ENCODE data around the gene MTA1.

MTA1 gene

DNA sequence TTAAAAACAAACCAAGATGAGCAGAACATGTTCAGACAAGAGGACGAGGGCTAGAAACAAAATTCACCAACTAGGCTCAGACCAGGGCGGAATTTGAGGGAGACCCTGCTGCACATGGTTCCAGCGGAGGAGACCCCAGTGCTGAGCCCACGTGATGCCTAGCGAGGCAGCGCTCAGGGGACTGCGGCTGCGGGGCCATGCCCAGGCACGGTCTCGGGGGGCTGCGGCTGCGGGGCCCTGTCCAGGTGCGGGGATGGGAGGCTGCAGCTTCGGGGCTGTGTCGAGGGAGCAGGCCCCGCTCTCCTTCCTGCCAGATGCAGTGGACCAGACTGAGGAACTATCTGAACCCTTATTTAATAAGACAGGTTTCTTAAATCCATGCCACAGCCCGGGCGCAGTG lies 42.3 kb downstream of the MTA1 start:
- Histone ChIP-seq H3K4me2 (ENCODE audit: low read length) (no peak overlapping the region), H3K9me3 (ENCODE audit: control insufficient read depth, insufficient read depth, low read length) (no peaks in the 10 kb centered on the region), H3K4me1 (ENCODE audit: control insufficient read depth, low read length) (no peaks in the 10 kb centered on the region), H3K36me3 (ENCODE audit: control insufficient read depth, low read length) (peaks cover 51% of the 10 kb centered on the region), H3K9me2 (replicated peaks; ENCODE audit: control insufficient read depth, low read length) (no peaks in the 10 kb centered on the region), H4K20me1 (ENCODE audit: control insufficient read depth, insufficient read depth, low read depth, low read length) (no peaks in the 10 kb centered on the region), H3K27me3 (ENCODE audit: control insufficient read depth, low read length) (no peaks in the 10 kb centered on the region), H3F3A (ENCODE audit: control insufficient read depth, insufficient read depth) (no peaks in the 10 kb centered on the region), H3K27ac (ENCODE audit: low read depth, low read length) (no peak overlapping the region), H3K79me2 (ENCODE audit: control insufficient read depth, low read length) (no peaks in the 10 kb centered on the region), H3K4me3 (ENCODE audit: low read length) (no peak overlapping the region)
- TF ChIP-seq, protein P1, sequence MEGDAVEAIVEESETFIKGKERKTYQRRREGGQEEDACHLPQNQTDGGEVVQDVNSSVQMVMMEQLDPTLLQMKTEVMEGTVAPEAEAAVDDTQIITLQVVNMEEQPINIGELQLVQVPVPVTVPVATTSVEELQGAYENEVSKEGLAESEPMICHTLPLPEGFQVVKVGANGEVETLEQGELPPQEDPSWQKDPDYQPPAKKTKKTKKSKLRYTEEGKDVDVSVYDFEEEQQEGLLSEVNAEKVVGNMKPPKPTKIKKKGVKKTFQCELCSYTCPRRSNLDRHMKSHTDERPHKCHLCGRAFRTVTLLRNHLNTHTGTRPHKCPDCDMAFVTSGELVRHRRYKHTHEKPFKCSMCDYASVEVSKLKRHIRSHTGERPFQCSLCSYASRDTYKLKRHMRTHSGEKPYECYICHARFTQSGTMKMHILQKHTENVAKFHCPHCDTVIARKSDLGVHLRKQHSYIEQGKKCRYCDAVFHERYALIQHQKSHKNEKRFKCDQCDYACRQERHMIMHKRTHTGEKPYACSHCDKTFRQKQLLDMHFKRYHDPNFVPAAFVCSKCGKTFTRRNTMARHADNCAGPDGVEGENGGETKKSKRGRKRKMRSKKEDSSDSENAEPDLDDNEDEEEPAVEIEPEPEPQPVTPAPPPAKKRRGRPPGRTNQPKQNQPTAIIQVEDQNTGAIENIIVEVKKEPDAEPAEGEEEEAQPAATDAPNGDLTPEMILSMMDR (IDR thresholded peaks at IDR 0.05; ENCODE audit: low read depth, low read length, poor library complexity, severe bottlenecking) = no peak

- no peaks in the 10 kb centered on the region for H3K4me1 ChIP-seq (ENCODE audit: control insufficient read depth, low read length)
- no peak overlapping the region for H3K4me2 ChIP-seq (ENCODE audit: low read length)
- H3F3A ChIP-seq (ENCODE audit: control insufficient read depth, insufficient read depth) = no peaks in the 10 kb centered on the region
- TF ChIP-seq, protein P1 (IDR thresholded peaks at IDR 0.05; ENCODE audit: low read depth, low read length, poor library complexity, severe bottlenecking) = no peak
- no peak for TF ChIP-seq EZH2phosphoT487 (IDR thresholded peaks at IDR 0.05; ENCODE audit: borderline replicate concordance, low read length)
- H3K36me3 ChIP-seq (ENCODE audit: control insufficient read depth, low read length) = peaks cover 52% of the 10 kb centered on the region
- H3K9me2 ChIP-seq (replicated peaks; ENCODE audit: control insufficient read depth, low read length) = no peaks in the 10 kb centered on the region
- H3K79me2 ChIP-seq (ENCODE audit: control insufficient read depth, low read length) = no peaks in the 10 kb centered on the region
- no peak overlapping the region for H3K27ac ChIP-seq (ENCODE audit: low read depth, low read length)
- H4K20me1 ChIP-seq (ENCODE audit: control insufficient read depth, insufficient read depth, low read depth, low read length) = no peaks in the 10 kb centered on the region
- no peak overlapping the region for H3K4me3 ChIP-seq (ENCODE audit: low read length)
- H3K27me3 ChIP-seq (ENCODE audit: control insufficient read depth, low read length) = no peaks in the 10 kb centered on the region
- H3K9me3 ChIP-seq (ENCODE audit: control insufficient read depth, insufficient read depth, low read length) = no peaks in the 10 kb centered on the region
These were observed 44.9 kb downstream of the MTA1 start for GRCh38 chr14:105464501-105464900.

GRCh38 chr14:105465209-105466031 lies 45.8 kb downstream of the MTA1 start:
- H3K9me2 ChIP-seq (replicated peaks; ENCODE audit: control insufficient read depth, low read length) = no peaks in the 10 kb centered on the region
- H3K4me3 ChIP-seq (ENCODE audit: low read length) = no peak overlapping the region
- H3F3A ChIP-seq (ENCODE audit: control insufficient read depth, insufficient read depth) = peaks cover 3% of the 10 kb centered on the region; the same call in 1 of the 2 replicates
- H3K27ac ChIP-seq (ENCODE audit: low read depth, low read length) = no peak overlapping the region
- H3K4me2 ChIP-seq (ENCODE audit: low read length) = no peak overlapping the region
- H3K27me3 ChIP-seq (ENCODE audit: control insufficient read depth, low read length) = no peaks in the 10 kb centered on the region
- H3K9me3 ChIP-seq (ENCODE audit: control insufficient read depth, insufficient read depth, low read length) = no peaks in the 10 kb centered on the region
- H4K20me1 ChIP-seq (ENCODE audit: control insufficient read depth, insufficient read depth, low read depth, low read length) = no peaks in the 10 kb centered on the region
- TF ChIP-seq, protein P1 (IDR thresholded peaks at IDR 0.05; ENCODE audit: low read depth, low read length, poor library complexity, severe bottlenecking) = no peak
- no peak for TF ChIP-seq EZH2phosphoT487 (IDR thresholded peaks at IDR 0.05; ENCODE audit: borderline replicate concordance, low read length)
- H3K36me3 ChIP-seq (ENCODE audit: control insufficient read depth, low read length) = peaks cover 53% of the 10 kb centered on the region
- H3K79me2 ChIP-seq (ENCODE audit: control insufficient read depth, low read length) = no peaks in the 10 kb centered on the region
- H3K4me1 ChIP-seq (ENCODE audit: control insufficient read depth, low read length) = no peaks in the 10 kb centered on the region
